ENCODE measurements around the gene CLDN24. TPM values are rescaled to one million over a fixed set of nuclear protein-coding genes. Genes with fewer than 3 reads are reported as not detected.

CLDN24 gene
- total RNA-seq, 5 donors from 2014 or later (not counting 1 experiment from before 2014, with no cell fraction given): not detected

GRCh38 chr4:183354219-183354618, 32.0 kb upstream of the CLDN24 start:
- 82% methylated on average over 4 of the region's 9 CpGs for WGBS (ENCODE audit: insufficient coverage)
- H3K27me3 Mint-ChIP-seq: peaks cover 16 to 18% of the 10 kb centered on the region in 2 donors
- POLR2A ChIA-PET: no interaction called here
- H3K4me3 Mint-ChIP-seq: no peak overlapping the region
- CTCF ChIA-PET: no interaction called here
- H3K27ac ChIP-seq (ENCODE audit: low read length): no peak overlapping the region
- H3K4me1 Mint-ChIP-seq: peaks cover 0 to 6% (median 1%) of the 10 kb centered on the region in 3 donors
- ATAC-seq (replicated peaks in 1 of 4) (no peak), DNase-seq (no peak)
- H3K27me3 ChIP-seq (replicated peaks in 1 of 2; ENCODE audit: control insufficient read depth in 2 of 2, extremely low read depth in 1 of 2, insufficient read depth in 2 of 2, low read length in 1 of 2): peaks cover 0 to 20% of the 10 kb centered on the region in 2 experiments
- H3K4me1 ChIP-seq (ENCODE audit: control insufficient read depth in 1 of 2, extremely low read depth in 1 of 2, insufficient read depth in 2 of 2, low read length in 2 of 2): no peaks in the 10 kb centered on the region
- no peak overlapping the region for H3K4me3 ChIP-seq (ENCODE audit: control insufficient read depth in 1 of 2, extremely low read depth in 1 of 2, low read length in 1 of 2)
- H3K9me3 Mint-ChIP-seq: no peaks in the 10 kb centered on the region
- no peaks in the 10 kb centered on the region for H3K36me3 Mint-ChIP-seq
- no peak overlapping the region for H3K27ac Mint-ChIP-seq
- no peaks in the 10 kb centered on the region for H3K9me3 ChIP-seq
- H3K36me3 ChIP-seq (ENCODE audit: control insufficient read depth in 2 of 2, extremely low read depth in 1 of 2, insufficient read depth in 1 of 2, low read length in 1 of 2): no peaks in the 10 kb centered on the region

GRCh38 chr4:183353557-183353956, 31.3 kb upstream of the CLDN24 start:
- Mint-ChIP-seq H3K27ac (no peak overlapping the region), H3K4me3 (no peak overlapping the region), H3K36me3 (no peaks in the 10 kb centered on the region), H3K27me3 (peaks cover 18 to 20% of the 10 kb centered on the region in 2 donors), H3K4me1 (peaks cover 0 to 13% (median 4%) of the 10 kb centered on the region in 3 donors), H3K9me3 (no peaks in the 10 kb centered on the region)
- H3K36me3 ChIP-seq (ENCODE audit: control insufficient read depth in 2 of 2, extremely low read depth in 1 of 2, insufficient read depth in 1 of 2, low read length in 1 of 2): no peaks in the 10 kb centered on the region
- DNase-seq (no peak), ATAC-seq (replicated peaks in 1 of 4) (no peak)
- peaks cover 0 to 21% of the 10 kb centered on the region in 2 experiments for H3K27me3 ChIP-seq (replicated peaks in 1 of 2; ENCODE audit: control insufficient read depth in 2 of 2, extremely low read depth in 1 of 2, insufficient read depth in 2 of 2, low read length in 1 of 2)
- ChIA-PET POLR2A (no interaction called here), CTCF (no interaction called here)
- WGBS (ENCODE audit: insufficient coverage): 73% methylated on average over 6 of the region's 8 CpGs
- H3K4me1 ChIP-seq (ENCODE audit: control insufficient read depth in 1 of 2, extremely low read depth in 1 of 2, insufficient read depth in 2 of 2, low read length in 2 of 2): no peaks in the 10 kb centered on the region
- H3K27ac ChIP-seq (ENCODE audit: low read length): no peak overlapping the region
- no peaks in the 10 kb centered on the region for H3K9me3 ChIP-seq
- H3K4me3 ChIP-seq (ENCODE audit: control insufficient read depth in 1 of 2, extremely low read depth in 1 of 2, low read length in 1 of 2): no peak overlapping the region

- 100% methylated on average over 1 of the region's 5 CpGs for WGBS (ENCODE audit: insufficient coverage)
- ATAC-seq (replicated peaks in 1 of 4): no peak
- peaks cover 0 to 31% of the 10 kb centered on the region in 2 experiments for H3K27me3 ChIP-seq (replicated peaks in 1 of 2; ENCODE audit: control insufficient read depth in 2 of 2, extremely low read depth in 1 of 2, insufficient read depth in 2 of 2, low read length in 1 of 2)
- no peaks in the 10 kb centered on the region for H3K36me3 ChIP-seq (ENCODE audit: control insufficient read depth in 2 of 2, extremely low read depth in 1 of 2, insufficient read depth in 1 of 2, low read length in 1 of 2)
- Mint-ChIP-seq H3K27ac (no peak overlapping the region), H3K36me3 (no peaks in the 10 kb centered on the region), H3K9me3 (no peaks in the 10 kb centered on the region), H3K27me3 (peaks cover 21 to 25% of the 10 kb centered on the region in 2 donors), H3K4me1 (peaks cover 0 to 13% (median 4%) of the 10 kb centered on the region in 3 donors), H3K4me3 (no peak overlapping the region)
- CTCF ChIA-PET: no interaction called here
- no peak overlapping the region for H3K4me3 ChIP-seq (ENCODE audit: control insufficient read depth in 1 of 2, extremely low read depth in 1 of 2, low read length in 1 of 2)
- H3K9me3 ChIP-seq: no peaks in the 10 kb centered on the region
- H3K4me1 ChIP-seq (ENCODE audit: control insufficient read depth in 1 of 2, extremely low read depth in 1 of 2, insufficient read depth in 2 of 2, low read length in 2 of 2): no peaks in the 10 kb centered on the region
- POLR2A ChIA-PET: no interaction called here
- DNase-seq: no peak
- H3K27ac ChIP-seq (ENCODE audit: low read length): no peak overlapping the region
Measured at GRCh38 chr4:183352546-183352945, 30.3 kb upstream of the CLDN24 start.

GRCh38 chr4:183350317-183351071, 28.3 kb upstream of the CLDN24 start:
- Histone ChIP-seq H3K36me3 (ENCODE audit: control insufficient read depth in 2 of 2, extremely low read depth in 1 of 2, insufficient read depth in 1 of 2, low read length in 1 of 2) (no peaks in the 10 kb centered on the region), H3K27ac (ENCODE audit: low read length) (no peak overlapping the region), H3K4me1 (ENCODE audit: control insufficient read depth in 1 of 2, extremely low read depth in 1 of 2, insufficient read depth in 2 of 2, low read length in 2 of 2) (no peaks in the 10 kb centered on the region), H3K9me3 (no peaks in the 10 kb centered on the region), H3K27me3 (replicated peaks in 1 of 2; ENCODE audit: control insufficient read depth in 2 of 2, extremely low read depth in 1 of 2, insufficient read depth in 2 of 2, low read length in 1 of 2) (peaks cover 0 to 34% of the 10 kb centered on the region in 2 experiments), H3K4me3 (ENCODE audit: control insufficient read depth in 1 of 2, extremely low read depth in 1 of 2, low read length in 1 of 2) (no peak overlapping the region)
- peaks cover 0 to 13% (median 4%) of the 10 kb centered on the region in 3 donors for H3K4me1 Mint-ChIP-seq
- H3K9me3 Mint-ChIP-seq: no peaks in the 10 kb centered on the region
- H3K27me3 Mint-ChIP-seq: peaks cover 22 to 26% of the 10 kb centered on the region in 2 donors
- no peak for DNase-seq
- ATAC-seq (replicated peaks in 1 of 4): no peak
- H3K27ac Mint-ChIP-seq: no peak overlapping the region
- 90% methylated on average over 13 of the region's 17 CpGs for WGBS (ENCODE audit: insufficient coverage)
- no peak overlapping the region for H3K4me3 Mint-ChIP-seq
- POLR2A ChIA-PET: no interaction called here
- no peaks in the 10 kb centered on the region for H3K36me3 Mint-ChIP-seq
- CTCF ChIA-PET: no interaction called here

- WGBS (ENCODE audit: insufficient coverage): 100% methylated on average over 4 of the region's 9 CpGs
- ATAC-seq (replicated peaks in 1 of 4) (no peak), DNase-seq (no peak)
- POLR2A ChIA-PET: no interaction called here
- Histone ChIP-seq H3K27ac (ENCODE audit: low read length) (no peak overlapping the region), H3K4me3 (ENCODE audit: control insufficient read depth in 1 of 2, extremely low read depth in 1 of 2, low read length in 1 of 2) (no peak overlapping the region), H3K9me3 (no peaks in the 10 kb centered on the region), H3K36me3 (ENCODE audit: control insufficient read depth in 2 of 2, extremely low read depth in 1 of 2, insufficient read depth in 1 of 2, low read length in 1 of 2) (no peaks in the 10 kb centered on the region), H3K27me3 (replicated peaks in 1 of 2; ENCODE audit: control insufficient read depth in 2 of 2, extremely low read depth in 1 of 2, insufficient read depth in 2 of 2, low read length in 1 of 2) (peaks cover 0 to 41% of the 10 kb centered on the region in 2 experiments), H3K4me1 (ENCODE audit: control insufficient read depth in 1 of 2, extremely low read depth in 1 of 2, insufficient read depth in 2 of 2, low read length in 2 of 2) (no peaks in the 10 kb centered on the region)
- peaks cover 0 to 13% (median 4%) of the 10 kb centered on the region in 3 donors for H3K4me1 Mint-ChIP-seq
- no peak overlapping the region for H3K4me3 Mint-ChIP-seq
- no peak overlapping the region for H3K27ac Mint-ChIP-seq
- peaks cover 23 to 28% of the 10 kb centered on the region in 2 donors for H3K27me3 Mint-ChIP-seq
- no peaks in the 10 kb centered on the region for H3K36me3 Mint-ChIP-seq
- CTCF ChIA-PET: no interaction called here
- H3K9me3 Mint-ChIP-seq: no peaks in the 10 kb centered on the region
Measured at GRCh38 chr4:183349673-183350072, 27.4 kb upstream of the CLDN24 start.

- ATAC-seq (replicated peaks in 1 of 4) (no peak), DNase-seq (no peak)
- Histone ChIP-seq H3K27ac (ENCODE audit: low read length) (no peak overlapping the region), H3K4me1 (ENCODE audit: control insufficient read depth in 1 of 2, extremely low read depth in 1 of 2, insufficient read depth in 2 of 2, low read length in 2 of 2) (no peaks in the 10 kb centered on the region), H3K36me3 (ENCODE audit: control insufficient read depth in 2 of 2, extremely low read depth in 1 of 2, insufficient read depth in 1 of 2, low read length in 1 of 2) (no peaks in the 10 kb centered on the region), H3K9me3 (no peaks in the 10 kb centered on the region), H3K27me3 (replicated peaks in 1 of 2; ENCODE audit: control insufficient read depth in 2 of 2, extremely low read depth in 1 of 2, insufficient read depth in 2 of 2, low read length in 1 of 2) (peaks cover 0 to 43% of the 10 kb centered on the region in 2 experiments), H3K4me3 (ENCODE audit: control insufficient read depth in 1 of 2, extremely low read depth in 1 of 2, low read length in 1 of 2) (no peak overlapping the region)
- CTCF ChIA-PET: no interaction called here
- 69% methylated on average over 7 of the region's 17 CpGs for WGBS (ENCODE audit: insufficient coverage)
- Mint-ChIP-seq H3K4me3 (no peak overlapping the region), H3K9me3 (no peaks in the 10 kb centered on the region), H3K27me3 (peaks cover 29 to 32% of the 10 kb centered on the region in 2 donors), H3K27ac (no peak overlapping the region), H3K4me1 (peaks cover 0 to 13% (median 4%) of the 10 kb centered on the region in 3 donors), H3K36me3 (no peaks in the 10 kb centered on the region)
- POLR2A ChIA-PET: no interaction called here
Measured at GRCh38 chr4:183348706-183349659, 26.8 kb upstream of the CLDN24 start.
